SK-N-SH treated with all-trans-retinoic acid at 6 μM for 48 hours (cell line): ENCODE data around the gene CLEC16A.

ENCODE experiments used
- ATAC-seq: fragments of 200-7000 bp; cut with Tn5 transposase; 3 replicates; pipeline ENCODE4 v1.9.1; 2020; ENCODE audit warnings: mild to moderate bottlenecking, moderate library complexity
- BACH2 ChIP-seq: fragments of 250-450 bp; sonication (Bioruptor Pico); IDR thresholded peaks from 2 replicates; pipeline ENCODE4 v1.9.0; 2021; ENCODE audit warnings: mild to moderate bottlenecking, borderline replicate concordance
- CREB5 ChIP-seq: fragments of 250-450 bp; sonication (Bioruptor Pico); IDR thresholded peaks from 2 replicates; pipeline ENCODE4 v1.5.1; 2020; ENCODE audit warnings: low read depth, mild to moderate bottlenecking, moderate library complexity
- CSDC2 ChIP-seq: fragments of 250-450 bp; sonication (Bioruptor Pico); IDR thresholded peaks from 2 replicates; pipeline ENCODE4 v1.5.0; 2020; ENCODE audit warnings: mild to moderate bottlenecking, moderate library complexity
- CSRNP3 ChIP-seq: fragments of 250-450 bp; sonication (Bioruptor Pico); IDR thresholded peaks from 2 replicates; pipeline ENCODE4 v1.5.1; 2021; ENCODE audit warnings: mild to moderate bottlenecking, moderate library complexity
- ESRRG ChIP-seq: fragments of 250-450 bp; sonication (Bioruptor Pico); IDR thresholded peaks from 2 replicates; pipeline ENCODE4 v1.6.1; 2021; ENCODE audit warnings: mild to moderate bottlenecking
- GLIS3 ChIP-seq: fragments of 250-450 bp; sonication (Bioruptor Pico); IDR thresholded peaks from 2 replicates; pipeline ENCODE4 v1.5.0; 2020; ENCODE audit warnings: mild to moderate bottlenecking, moderate library complexity
- ISL1 ChIP-seq: fragments of 250-450 bp; sonication (Bioruptor Pico); IDR thresholded peaks from 2 replicates; pipeline ENCODE4 v2.1.2; 2022; ENCODE audit warnings: mild to moderate bottlenecking, moderate library complexity
- OSR1 ChIP-seq: fragments of 250-450 bp; sonication (Bioruptor Pico); IDR thresholded peaks from 2 replicates; pipeline ENCODE4 v1.8.0; 2022; ENCODE audit warnings: moderate library complexity, mild to moderate bottlenecking, inconsistent platforms
- POU6F1 ChIP-seq: fragments of 250-450 bp; sonication (Bioruptor Pico); IDR thresholded peaks from 2 replicates; pipeline ENCODE4 v1.8.0; 2021; ENCODE audit warnings: low read depth, mild to moderate bottlenecking, moderate library complexity, borderline replicate concordance
- PPARA ChIP-seq: fragments of 250-450 bp; sonication (Bioruptor Pico); IDR thresholded peaks from 2 replicates; pipeline ENCODE4 v1.5.0; 2020; ENCODE audit warnings: mild to moderate bottlenecking, borderline replicate concordance
- RARB ChIP-seq: fragments of 250-450 bp; sonication (Bioruptor Pico); IDR thresholded peaks from 2 replicates; pipeline ENCODE4 v1.8.0; 2021; ENCODE audit warnings: mild to moderate bottlenecking, moderate library complexity
- SNAI2 ChIP-seq: fragments of 250-450 bp; sonication (Bioruptor Pico); IDR thresholded peaks from 2 replicates; pipeline ENCODE4 v1.5.0; 2020; ENCODE audit warnings: mild to moderate bottlenecking, moderate library complexity
- TCF4 ChIP-seq: fragments of 250-450 bp; sonication (Bioruptor Pico); IDR thresholded peaks from 2 replicates; pipeline ENCODE4 v1.8.0; 2021; ENCODE audit warnings: mild to moderate bottlenecking, moderate library complexity, borderline replicate concordance
- TSHZ2 ChIP-seq: fragments of 250-450 bp; sonication (Bioruptor Pico); IDR thresholded peaks from 2 replicates; pipeline ENCODE4 v1.5.0; 2020; ENCODE audit warnings: mild to moderate bottlenecking, moderate library complexity
- ZFP3 ChIP-seq: fragments of 250-450 bp; sonication (Bioruptor Pico); IDR thresholded peaks from 2 replicates; pipeline ENCODE4 v1.5.0; 2020; ENCODE audit warnings: mild to moderate bottlenecking, moderate library complexity
- ZFP30 ChIP-seq: fragments of 450-650 bp; formaldehyde crosslinking; IDR thresholded peaks from 2 replicates; pipeline ENCODE4 v1.5.0; 2022; ENCODE audit warnings: mild to moderate bottlenecking, moderate library complexity
- ZNF70 ChIP-seq: fragments of 450-650 bp; formaldehyde crosslinking; IDR thresholded peaks from 2 replicates; pipeline ENCODE4 v1.5.0; 2020; ENCODE audit warnings: mild to moderate bottlenecking, moderate library complexity
- ZNF8 ChIP-seq: fragments of 450-650 bp; formaldehyde crosslinking; IDR thresholded peaks from 2 replicates; pipeline ENCODE4 v1.5.0; 2020; ENCODE audit warnings: mild to moderate bottlenecking, moderate library complexity

The CLEC16A gene

GRCh38 chr16:11053916-11054460, 109.6 kb downstream of the CLEC16A start:
- ATAC-seq: no peak
- TF ChIP-seq TCF4 (CRISPR knock-in tag) (no peak), ZNF70 (no peak), ISL1 (no peak), ZFP3 (CRISPR knock-in tag) (no peak), ZFP30 (CRISPR knock-in tag) (no peak), CSRNP3 (no peak), CREB5 (CRISPR knock-in tag) (no peak), CSDC2 (no peak), RARB (CRISPR knock-in tag) (no peak), OSR1 (CRISPR knock-in tag) (no peak)

- no peak for ATAC-seq
- no peak for TF ChIP-seq CSDC2
- no peak for TF ChIP-seq RARB (CRISPR knock-in tag)
- no peak for TF ChIP-seq GLIS3 (CRISPR knock-in tag)
- no peak for TF ChIP-seq POU6F1 (CRISPR knock-in tag)
- no peak for TF ChIP-seq TCF4 (CRISPR knock-in tag)
- TF ChIP-seq TSHZ2: no peak
- TF ChIP-seq ESRRG (CRISPR knock-in tag): no peak
- no peak for TF ChIP-seq CREB5 (CRISPR knock-in tag)
- no peak for TF ChIP-seq SNAI2 (CRISPR knock-in tag)
- no peak for TF ChIP-seq OSR1 (CRISPR knock-in tag)
- TF ChIP-seq ZNF8 (CRISPR knock-in tag): no peak
- TF ChIP-seq PPARA: no peak
These were observed 112.0 kb downstream of the CLEC16A start for GRCh38 chr16:11056090-11056992.

- TF ChIP-seq BACH2 (CRISPR knock-in tag): no peak
- no peak for TF ChIP-seq ZNF70
- no peak for TF ChIP-seq TSHZ2
- TF ChIP-seq PPARA: no peak
- TF ChIP-seq CSDC2: no peak
- TF ChIP-seq CREB5 (CRISPR knock-in tag): no peak
- no peak for TF ChIP-seq ZFP30 (CRISPR knock-in tag)
- TF ChIP-seq POU6F1 (CRISPR knock-in tag): no peak
- no peak for ATAC-seq
These were observed 112.8 kb downstream of the CLEC16A start for GRCh38 chr16:11056993-11057649.
